ENCODE data around the gene ALPI.

DNA sequence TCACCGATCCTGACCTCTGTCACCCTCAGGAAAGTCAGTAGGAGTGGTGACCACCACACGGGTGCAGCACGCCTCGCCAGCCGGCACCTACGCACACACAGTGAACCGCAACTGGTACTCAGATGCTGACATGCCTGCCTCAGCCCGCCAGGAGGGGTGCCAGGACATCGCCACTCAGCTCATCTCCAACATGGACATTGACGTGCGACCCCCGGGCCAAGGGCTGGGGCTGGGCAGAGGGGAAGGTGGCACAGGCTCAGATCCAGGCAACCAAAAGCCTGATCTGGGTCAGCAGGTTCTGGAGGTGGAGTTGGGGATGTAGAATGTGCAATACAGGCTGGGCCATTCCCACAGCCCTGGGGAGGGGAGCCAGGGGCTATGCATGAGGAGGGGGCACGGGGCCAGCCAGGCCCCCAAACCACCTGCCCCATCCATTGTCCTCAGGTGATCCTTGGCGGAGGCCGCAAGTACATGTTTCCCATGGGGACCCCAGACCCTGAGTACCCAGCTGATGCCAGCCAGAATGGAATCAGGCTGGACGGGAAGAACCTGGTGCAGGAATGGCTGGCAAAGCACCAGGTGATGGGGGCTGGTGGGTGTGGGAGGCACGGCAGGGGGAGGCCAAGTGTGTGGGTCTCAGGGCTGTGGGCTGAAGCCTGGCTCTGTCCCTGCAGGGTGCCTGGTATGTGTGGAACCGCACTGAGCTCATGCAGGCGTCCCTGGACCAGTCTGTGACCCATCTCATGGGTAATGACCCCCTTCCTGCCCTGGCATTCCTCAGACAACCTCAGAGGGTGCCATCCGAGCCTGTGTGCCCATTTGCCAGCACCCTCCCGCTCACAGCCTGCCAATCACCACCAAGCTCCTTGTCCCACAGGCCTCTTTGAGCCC is 1.4 kb downstream of the ALPI start:
- no peak for TF ChIP-seq EZH2 (IDR thresholded peaks at IDR 0.05; ENCODE audit: borderline replicate concordance, insufficient read depth, low read depth, low read length, poor library complexity, severe bottlenecking)
- TF ChIP-seq, protein P1, sequence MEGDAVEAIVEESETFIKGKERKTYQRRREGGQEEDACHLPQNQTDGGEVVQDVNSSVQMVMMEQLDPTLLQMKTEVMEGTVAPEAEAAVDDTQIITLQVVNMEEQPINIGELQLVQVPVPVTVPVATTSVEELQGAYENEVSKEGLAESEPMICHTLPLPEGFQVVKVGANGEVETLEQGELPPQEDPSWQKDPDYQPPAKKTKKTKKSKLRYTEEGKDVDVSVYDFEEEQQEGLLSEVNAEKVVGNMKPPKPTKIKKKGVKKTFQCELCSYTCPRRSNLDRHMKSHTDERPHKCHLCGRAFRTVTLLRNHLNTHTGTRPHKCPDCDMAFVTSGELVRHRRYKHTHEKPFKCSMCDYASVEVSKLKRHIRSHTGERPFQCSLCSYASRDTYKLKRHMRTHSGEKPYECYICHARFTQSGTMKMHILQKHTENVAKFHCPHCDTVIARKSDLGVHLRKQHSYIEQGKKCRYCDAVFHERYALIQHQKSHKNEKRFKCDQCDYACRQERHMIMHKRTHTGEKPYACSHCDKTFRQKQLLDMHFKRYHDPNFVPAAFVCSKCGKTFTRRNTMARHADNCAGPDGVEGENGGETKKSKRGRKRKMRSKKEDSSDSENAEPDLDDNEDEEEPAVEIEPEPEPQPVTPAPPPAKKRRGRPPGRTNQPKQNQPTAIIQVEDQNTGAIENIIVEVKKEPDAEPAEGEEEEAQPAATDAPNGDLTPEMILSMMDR (IDR thresholded peaks at IDR 0.05) = no peak

All from B cell (primary cell).